Right renal pelvis (tissue), 4 donors: ENCODE data around the gene FGD2. TPM values are rescaled to one million over a fixed set of nuclear protein-coding genes. Genes with fewer than 3 reads are reported as not detected.

Source experiments
- DNase-seq, 4 donors: peaks; one replicate each; pipeline ENCODE4 v3.0.0-alpha.2; 2013; ENCODE audit warnings: low read depth in 4 of 4, low spot score in 3 of 4, missing footprints in 1 of 4
- polyA plus RNA-seq, 4 donors: library from polyadenylated mRNA; unstranded; fragments of 120-200 nt; gene quantifications; one replicate each; pipeline ENCODE4 v1.2.1, GENCODE V29; 2013; ENCODE audit not compliant: insufficient read length in 4 of 4

The FGD2 gene
- polyA plus RNA-seq, 4 donors, result 1.4 to 2.6 (median 1.7) TPM

DNA sequence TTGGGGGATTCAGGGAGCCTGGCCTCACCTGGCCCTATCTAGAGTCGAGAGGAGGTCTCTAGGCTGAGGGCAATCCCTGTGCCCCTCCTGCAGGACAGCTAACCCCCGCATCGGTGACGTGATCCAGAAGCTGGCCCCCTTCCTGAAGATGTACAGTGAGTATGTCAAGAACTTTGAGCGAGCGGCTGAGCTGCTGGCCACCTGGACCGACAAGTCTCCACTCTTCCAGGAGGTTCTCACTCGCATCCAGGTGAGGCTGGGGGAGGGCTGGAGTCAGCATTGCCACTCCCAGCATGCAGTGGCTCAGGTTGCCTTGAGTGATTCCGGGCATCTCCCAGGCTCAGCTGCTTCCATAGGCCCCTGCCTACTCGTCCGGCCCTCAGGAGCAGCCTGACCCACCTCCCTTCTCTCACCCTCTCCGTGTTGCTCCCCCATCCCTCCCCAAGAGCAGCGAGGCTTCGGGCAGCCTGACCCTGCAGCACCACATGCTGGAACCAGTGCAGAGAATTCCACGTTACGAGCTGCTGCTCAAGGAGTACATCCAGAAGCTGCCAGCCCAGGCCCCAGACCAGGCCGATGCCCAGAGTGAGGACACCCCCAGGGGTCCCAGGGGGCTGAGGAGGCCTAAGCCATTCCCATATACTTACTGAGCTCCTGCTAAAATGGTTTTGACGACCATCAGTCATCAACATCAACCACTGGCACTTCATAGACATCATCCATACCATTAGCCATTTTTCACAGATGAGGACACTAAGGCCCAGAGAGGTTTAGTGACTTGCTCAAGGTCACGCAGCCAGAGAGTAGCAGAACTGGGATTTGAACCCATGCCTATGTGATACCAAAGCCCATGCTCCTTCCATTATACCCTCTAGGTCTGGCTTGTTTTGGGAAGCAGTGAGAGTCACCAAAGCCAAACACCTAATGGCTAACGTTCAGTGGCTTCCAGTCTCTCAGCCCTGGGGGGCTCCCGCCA, 8.3 kb downstream of the FGD2 start:
- no peak for DNase-seq

GRCh38 chr6:37014667-37015066, 9.2 kb downstream of the FGD2 start:
- no peak for DNase-seq

- no peak for DNase-seq
These were observed 10.1 kb downstream of the FGD2 start for GRCh38 chr6:37015532-37015931.

DNA sequence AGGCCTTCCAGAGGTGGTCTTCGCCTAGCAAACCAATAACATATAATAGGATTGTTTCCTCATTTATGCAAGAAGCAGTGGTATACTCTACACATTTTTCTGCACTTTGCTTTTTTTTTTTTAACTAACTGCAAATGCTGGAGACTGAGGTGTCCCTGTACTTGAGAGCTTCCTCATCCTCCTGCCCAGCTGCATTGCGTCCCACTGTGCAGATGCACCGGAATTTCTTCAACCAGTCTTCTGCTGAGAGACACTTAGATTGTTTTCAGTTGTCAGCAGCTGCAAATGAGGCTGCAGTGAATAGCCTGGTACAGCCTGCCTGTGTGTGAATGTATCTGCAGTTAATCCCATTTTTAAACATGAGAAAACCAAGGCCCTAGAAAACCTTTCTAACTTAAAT, 11.5 kb downstream of the FGD2 start:
- no peak for DNase-seq

DNA sequence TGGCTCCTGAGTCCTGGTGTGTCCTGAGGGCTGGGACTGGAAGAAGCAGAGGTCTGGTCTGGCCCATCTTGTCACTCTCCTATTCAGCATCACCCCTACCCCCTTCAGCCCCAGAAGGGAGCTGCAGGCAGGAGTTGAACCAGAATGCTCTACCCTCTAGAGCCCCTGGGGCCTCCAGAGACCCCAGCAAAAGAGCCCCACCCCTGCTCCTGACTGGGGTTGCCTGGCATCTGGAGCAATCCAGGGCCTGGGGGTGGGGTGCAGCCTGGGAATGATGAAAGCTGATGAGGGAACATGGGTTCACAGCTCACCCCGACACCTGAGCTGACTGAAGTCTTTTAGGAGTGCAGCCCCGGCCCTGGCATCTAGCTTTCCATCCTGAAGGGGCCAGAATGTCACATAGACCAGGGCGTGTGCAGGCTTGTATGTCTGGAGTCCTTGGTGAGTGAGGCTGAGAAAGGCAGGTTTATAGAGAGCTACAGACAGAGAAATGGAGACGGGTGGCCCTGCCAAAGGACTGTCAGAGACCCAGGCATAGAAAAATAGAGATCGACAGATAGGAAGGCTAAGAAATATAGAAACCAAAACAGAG, 12.2 kb downstream of the FGD2 start:
- no peak for DNase-seq

DNA sequence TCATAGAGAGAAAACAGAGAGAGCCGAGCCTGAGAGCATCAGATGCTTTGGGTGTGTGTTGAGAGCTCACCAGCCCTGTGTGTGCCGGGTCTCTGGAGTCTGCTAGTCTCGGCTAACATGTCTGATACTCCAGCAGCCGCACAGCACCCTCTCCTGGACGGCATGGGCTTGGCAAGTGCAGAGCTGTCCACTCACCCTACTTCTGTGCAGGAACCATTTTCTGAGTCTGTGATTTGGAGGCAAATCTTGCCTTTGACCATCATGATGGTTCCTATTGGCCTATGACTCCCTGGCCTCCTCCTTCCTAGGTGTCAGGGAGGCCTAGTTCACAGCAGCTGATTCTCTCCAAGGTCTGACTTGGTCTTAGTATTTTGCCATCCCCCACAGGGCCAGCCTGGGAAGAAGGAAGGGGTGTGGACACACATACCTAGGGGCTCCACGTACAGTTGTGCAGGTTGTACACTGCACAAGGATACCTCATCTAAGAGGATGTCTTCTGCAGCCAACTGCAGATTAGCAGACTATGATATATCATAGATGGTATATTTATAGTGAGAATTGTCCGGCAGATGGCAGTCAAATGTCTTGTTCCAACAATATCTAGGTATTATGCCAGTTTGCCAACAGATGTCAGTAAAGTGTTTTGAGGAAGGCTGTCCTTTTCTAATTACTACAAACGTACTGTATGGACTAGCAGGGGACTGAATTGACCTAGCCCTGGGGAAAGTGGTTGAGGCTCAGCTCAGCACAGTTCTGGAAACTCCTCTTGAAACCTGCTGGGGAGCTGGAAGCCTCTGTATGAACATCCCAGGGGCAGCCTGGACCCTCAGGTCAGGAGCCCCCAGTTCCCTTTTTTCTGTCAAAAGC, 13.0 kb downstream of the FGD2 start:
- DNase-seq, result peak; percentile 75 to 80 (median 80)

DNA sequence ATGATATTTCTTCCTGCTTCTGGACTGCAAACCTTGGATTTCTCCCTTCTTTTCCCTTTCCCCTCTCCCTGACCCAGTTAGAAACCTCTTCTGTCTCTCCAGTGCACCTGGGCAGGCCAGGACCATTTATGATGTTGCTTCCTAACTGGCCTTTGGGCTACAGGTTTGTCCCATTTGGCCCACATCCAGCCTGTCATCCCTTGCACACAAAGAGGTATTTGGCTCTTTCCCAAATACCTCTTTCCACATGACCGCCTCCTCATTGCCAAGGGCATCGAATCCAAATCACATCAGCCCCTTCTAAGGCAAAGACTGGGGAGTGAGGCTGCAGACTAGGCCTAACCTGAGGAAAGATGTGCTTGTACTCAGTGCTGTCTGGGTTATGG, 13.6 kb downstream of the FGD2 start:
- no peak for DNase-seq

DNA sequence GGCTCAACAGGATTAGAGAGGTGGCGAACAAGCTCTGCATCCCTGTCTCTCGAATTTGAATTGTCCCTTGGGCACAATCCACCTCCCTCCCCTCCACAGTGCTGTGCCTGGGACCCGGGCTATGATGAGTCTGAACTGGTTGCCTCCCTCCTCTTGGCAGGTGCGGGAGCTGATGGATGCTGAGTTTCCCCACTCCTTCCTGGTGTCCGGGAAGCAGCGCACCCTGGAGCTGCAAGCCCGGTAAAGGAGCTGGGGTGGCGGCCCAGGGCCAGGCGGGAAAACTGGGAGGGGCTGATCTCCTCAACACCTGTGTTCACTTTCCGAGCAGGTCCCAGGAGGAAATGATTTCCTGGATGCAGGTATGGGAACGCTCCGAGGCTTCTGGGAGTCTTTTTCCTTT, 14.9 kb downstream of the FGD2 start:
- no peak for DNase-seq

DNA sequence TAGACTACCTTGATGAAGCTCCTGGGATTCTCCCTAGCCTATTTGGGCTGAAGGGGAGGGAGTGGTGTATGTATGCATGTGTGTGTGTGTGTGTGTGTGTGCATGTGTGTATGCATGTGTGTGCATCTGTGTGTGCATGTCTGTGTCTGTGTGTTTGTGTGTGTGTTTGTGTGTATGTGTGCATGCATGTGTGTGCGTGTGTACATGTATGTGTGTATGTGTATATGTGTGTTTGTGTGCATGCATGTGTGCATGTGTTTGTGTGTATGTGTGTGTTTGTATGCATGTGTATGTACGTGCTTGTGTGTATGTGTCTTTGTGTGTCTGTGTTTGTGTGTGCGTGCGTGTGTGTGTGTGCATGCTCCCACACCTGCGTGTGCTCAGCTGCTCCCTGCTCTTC, 15.4 kb downstream of the FGD2 start:
- no peak for DNase-seq

DNA sequence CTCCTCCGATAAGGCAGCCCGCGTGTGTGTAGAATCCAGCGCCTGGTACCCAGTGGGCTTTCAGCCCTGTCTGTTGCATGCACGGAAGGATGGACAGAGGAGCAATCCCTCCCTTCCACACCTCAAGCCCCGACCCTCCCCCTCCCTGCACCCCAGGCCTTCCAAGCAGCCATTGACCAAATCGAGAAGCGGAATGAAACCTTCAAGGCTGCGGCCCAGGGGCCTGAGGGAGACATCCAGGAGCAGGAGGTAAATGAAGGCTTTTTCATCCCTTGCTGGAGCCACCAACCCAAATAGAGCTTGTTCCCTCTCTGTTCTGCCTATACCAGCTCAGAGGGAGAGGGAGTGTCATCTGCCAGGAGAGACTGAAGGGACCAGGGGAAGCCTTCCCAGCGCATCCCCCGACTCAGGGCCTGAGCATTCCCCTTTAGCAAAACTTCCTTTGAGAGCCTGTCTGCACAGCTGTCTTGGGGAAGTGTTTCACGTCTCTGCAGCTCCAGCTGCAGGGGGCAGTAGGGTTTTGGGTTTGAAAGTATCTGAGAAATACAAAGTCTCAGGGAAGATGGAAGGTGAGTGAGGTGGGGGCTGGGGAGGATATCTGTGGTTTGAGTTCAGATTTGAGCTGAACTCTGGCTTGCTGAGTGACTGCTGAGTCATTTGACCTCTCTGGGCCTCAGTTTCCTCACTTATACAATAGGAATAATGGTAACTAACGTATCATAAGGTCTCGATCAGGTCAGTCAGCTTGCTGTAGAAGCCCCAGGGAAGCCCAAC, 16.1 kb downstream of the FGD2 start:
- no peak for DNase-seq

DNA sequence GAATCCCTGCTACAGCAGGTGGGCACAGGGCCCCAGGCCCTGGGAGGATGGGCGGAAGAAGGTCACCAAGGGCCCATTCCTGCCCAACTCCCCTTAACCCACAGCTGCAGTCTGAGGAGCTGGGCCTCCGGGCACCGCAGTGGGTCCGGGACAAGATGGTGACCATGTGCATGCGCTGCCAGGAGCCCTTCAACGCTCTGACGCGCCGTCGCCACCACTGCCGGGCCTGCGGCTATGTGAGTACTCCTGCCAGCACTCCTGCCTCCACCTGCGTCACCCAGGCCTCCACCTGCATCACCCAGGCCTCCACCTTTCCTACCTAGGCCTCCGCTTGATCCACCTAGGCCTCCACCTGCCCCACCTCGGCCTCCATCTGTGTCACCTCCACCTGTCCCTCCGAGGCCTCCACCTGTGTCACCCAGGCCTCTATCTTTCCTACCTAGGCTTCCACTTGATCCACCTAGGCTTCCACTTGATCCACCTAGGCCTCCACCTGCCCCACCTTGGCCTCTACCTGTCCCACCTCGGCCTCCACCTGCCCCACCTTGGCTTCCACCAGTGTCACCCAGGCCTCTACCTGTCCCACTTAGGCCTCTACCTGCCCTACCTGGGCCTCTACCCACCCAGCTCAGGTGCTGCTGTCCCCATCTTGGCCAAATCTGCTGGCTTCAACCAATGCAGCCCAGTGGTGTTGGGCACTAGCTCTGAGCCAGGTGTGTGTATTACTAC, 16.8 kb downstream of the FGD2 start:
- DNase-seq, result no peak

GRCh38 chr6:37024656-37025337, 19.3 kb downstream of the FGD2 start:
- DNase-seq, result no peak

- DNase-seq, result no peak
These were observed 20.4 kb downstream of the FGD2 start for GRCh38 chr6:37025621-37026466.

GRCh38 chr6:37027036-37027720, 21.7 kb downstream of the FGD2 start:
- no peak for DNase-seq

- DNase-seq, result no peak
These were observed 22.5 kb downstream of the FGD2 start for GRCh38 chr6:37027811-37028469.

GRCh38 chr6:37029249-37029971, 24.0 kb downstream of the FGD2 start:
- no peak for DNase-seq
